GF-D8 (cell line): Measurements from ENCODE around the gene KCNK6.
A peak's percentile ranks its signal among the peaks of the same experiment; 100 is the strongest.
"Not testable (repeated sequence)": the region's sequence is repeated elsewhere in the genome, so short reads cannot be mapped to it uniquely, and the experiment has no call there.

Experiments
- DNase-seq: peaks from one replicate; lab custom pipeline; 2025; lab: John Stamatoyannopoulos, UW

KCNK6 gene

GRCh38 chr19:38362076-38362945, 42.7 kb downstream of the KCNK6 start:
- DNase-seq, result no peak

- DNase-seq, result not testable (repeated sequence)
These were observed 43.5 kb downstream of the KCNK6 start for GRCh38 chr19:38362946-38363688.

- no peak for DNase-seq
These were observed 47.4 kb downstream of the KCNK6 start for GRCh38 chr19:38367041-38367440.

GRCh38 chr19:38369584-38369983, 49.9 kb downstream of the KCNK6 start:
- DNase-seq, result no peak

GRCh38 chr19:38370299-38370698, 50.7 kb downstream of the KCNK6 start:
- DNase-seq, result no peak

- DNase-seq, result no peak
These were observed 51.4 kb downstream of the KCNK6 start for GRCh38 chr19:38371081-38371480.

GRCh38 chr19:38373907-38374331, 54.3 kb downstream of the KCNK6 start:
- no peak for DNase-seq

- peak; percentile 98 for DNase-seq
These were observed 54.9 kb downstream of the KCNK6 start, which contains the start of gene PSMD8 for GRCh38 chr19:38374332-38375097. TSS of gene PSMD8 (plus strand) at chr19:38374571. CDS start at chr19:38374602, 31 bp downstream.

GRCh38 chr19:38375098-38375493, 55.5 kb downstream of the KCNK6 start:
- peak; percentile 36 for DNase-seq

GRCh38 chr19:38375748-38376147, 56.1 kb downstream of the KCNK6 start:
- no peak for DNase-seq

GRCh38 chr19:38376576-38376975, 56.9 kb downstream of the KCNK6 start:
- no peak for DNase-seq

- no peak for DNase-seq
These were observed 57.4 kb downstream of the KCNK6 start for GRCh38 chr19:38377052-38377451.

- no peak for DNase-seq
These were observed 59.2 kb downstream of the KCNK6 start for GRCh38 chr19:38378866-38379265.

- no peak for DNase-seq
These were observed 61.5 kb downstream of the KCNK6 start for GRCh38 chr19:38381138-38381537.
